H1 (cell line): ENCODE results near the gene DLG4. TPM values are rescaled to one million over a fixed set of nuclear protein-coding genes. Genes with fewer than 3 reads are reported as not detected.

Experiments used
- CBX5 ChIP-seq: fragments of 300-800, 300-1000 bp; sonication (generic); IDR thresholded peaks from 2 replicates; pipeline ENCODE4 v1.7.1; 2016; ENCODE audit warnings: antibody characterized with exemption, low read length, low read depth
- CTBP2 ChIP-seq: IDR thresholded peaks from 2 replicates; pipeline ENCODE4 v1.7.0; 2011; ENCODE audit warnings: borderline replicate concordance, mild to moderate bottlenecking, moderate library complexity, mixed read lengths, low read length; ENCODE audit not compliant: insufficient read depth, insufficient read length
- KDM5A ChIP-seq: fragments of 200-600 bp; IDR thresholded peaks from 2 replicates; pipeline ENCODE4 v1.7.1; 2012; ENCODE audit warnings: mild to moderate bottlenecking, low read length, inconsistent platforms, mixed read lengths
- NANOG ChIP-seq: IDR thresholded peaks from 2 replicates; pipeline ENCODE4 v1.6.1; 2011; ENCODE audit warnings: low read length, low read depth, mild to moderate bottlenecking, inconsistent platforms; ENCODE audit not compliant: insufficient read depth, poor library complexity, severe bottlenecking
- NRF1 ChIP-seq: IDR thresholded peaks from 2 replicates; pipeline ENCODE4 v1.6.1; 2011; ENCODE audit warnings: mild to moderate bottlenecking, low read depth, low read length, improper control_type of control experiment
- POU5F1 ChIP-seq: IDR thresholded peaks from 2 replicates; pipeline ENCODE4 v1.6.1; 2011; ENCODE audit warnings: low read depth, mild to moderate bottlenecking, low read length, moderate library complexity
- RNF2 ChIP-seq: fragments of 200-900, 300-1000 bp; sonication (generic); IDR thresholded peaks from 2 replicates; pipeline ENCODE4 v1.7.1; 2016; ENCODE audit warnings: borderline replicate concordance, low read depth, mild to moderate bottlenecking, antibody characterized with exemption, low read length; ENCODE audit not compliant: poor library complexity, severe bottlenecking; ENCODE audit errors: missing control alignments
- SIRT6 ChIP-seq: IDR thresholded peaks from one replicate; pipeline ENCODE4 v1.7.1; 2012; ENCODE audit warnings: low read length, inconsistent platforms
- SP2 ChIP-seq: IDR thresholded peaks from 2 replicates; pipeline ENCODE4 v1.6.1; 2012; ENCODE audit warnings: mild to moderate bottlenecking, low read length, inconsistent platforms
- ZNF274 ChIP-seq: IDR thresholded peaks from 2 replicates; pipeline ENCODE4 v1.7.0; 2012; ENCODE audit warnings: low read length, borderline replicate concordance; ENCODE audit errors: extremely low read depth
- polyA plus RNA-seq, 7 experiments: library from polyadenylated mRNA; depleted of rRNA in 3 of 7; stranded (reverse) in 5 of 7; unstranded in 2 of 7; fragments of >200 nt in 5 of 7; fragments of 200-250 nt in 2 of 7; gene quantifications; 1 replicate in 5 of 7; 2 replicates in 1 of 7; 4 replicates in 1 of 7; pipeline versions ENCODE4 v1.2.1 to v1.2.3, GENCODE V29; 2011 to 2013; ENCODE audit warnings: missing spikeins in 2 of 7, mixed read lengths in 2 of 7
- total RNA-seq: library from RNA; stranded (reverse); fragmentation: NEBNext Ultra II Directional; extraction: Animal tissue kit (Norgen Biotek cat#: 25700); gene quantifications from 2 replicates; pipeline ENCODE4 v1.2.1, GENCODE V29; 2021

The DLG4 gene
- total and polyA plus RNA-seq, 2 of the 8 experiments (the other 6 are each of a cell fraction or from before 2014, with no cell fraction given), result 18.9 to 45.9 TPM

GRCh38 chr17:7173687-7174602, 45.7 kb downstream of the DLG4 start (continued):
- TF ChIP-seq KDM5A (no peak), ZNF274 (no peak), SIRT6 (no peak), CBX5 (no peak), NANOG (no peak), RNF2 (no peak), CTBP2 (peak; percentile 58), SP2 (no peak), NRF1 (0 out of 2 replicates have a peak, but pooled peaks have one; percentile 3), POU5F1 (no peak)
